ENCODE results near the gene PCNX2.
A peak's percentile ranks its signal among the peaks of the same experiment; 100 is the strongest.

The PCNX2 gene

GRCh38 chr1:233295237-233295974 lies at the start of gene PCNX2:
Gene PCNX2, minus strand, starts transcription at chr1:233295725. Its CDS starts 247 bp downstream, at chr1:233295478.
- peak; percentile 92 for DNase-seq

DNA sequence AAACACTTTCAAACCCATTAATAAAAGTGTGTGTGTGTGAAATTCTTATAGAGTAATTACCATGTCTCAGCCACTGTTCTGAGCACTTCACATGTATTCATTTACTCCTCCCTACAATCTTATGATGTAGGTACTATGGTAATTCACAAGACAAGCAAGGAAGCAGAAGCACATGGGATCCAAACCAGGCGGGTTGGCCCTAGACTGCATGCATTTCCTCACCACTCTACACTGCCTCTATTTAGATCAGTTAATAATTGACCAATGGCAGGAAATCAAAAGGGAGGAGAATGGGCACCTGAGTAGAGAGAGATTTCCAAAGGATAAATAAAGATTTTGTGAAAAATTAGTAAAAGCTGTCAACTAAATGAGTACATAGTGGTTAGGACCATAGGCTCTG lies 47.7 kb upstream of the PCNX2 start:
- DNase-seq, result no peak

- DNase-seq, result no peak
These were observed 46.6 kb upstream of the PCNX2 start for GRCh38 chr1:233342086-233342485.

DNA sequence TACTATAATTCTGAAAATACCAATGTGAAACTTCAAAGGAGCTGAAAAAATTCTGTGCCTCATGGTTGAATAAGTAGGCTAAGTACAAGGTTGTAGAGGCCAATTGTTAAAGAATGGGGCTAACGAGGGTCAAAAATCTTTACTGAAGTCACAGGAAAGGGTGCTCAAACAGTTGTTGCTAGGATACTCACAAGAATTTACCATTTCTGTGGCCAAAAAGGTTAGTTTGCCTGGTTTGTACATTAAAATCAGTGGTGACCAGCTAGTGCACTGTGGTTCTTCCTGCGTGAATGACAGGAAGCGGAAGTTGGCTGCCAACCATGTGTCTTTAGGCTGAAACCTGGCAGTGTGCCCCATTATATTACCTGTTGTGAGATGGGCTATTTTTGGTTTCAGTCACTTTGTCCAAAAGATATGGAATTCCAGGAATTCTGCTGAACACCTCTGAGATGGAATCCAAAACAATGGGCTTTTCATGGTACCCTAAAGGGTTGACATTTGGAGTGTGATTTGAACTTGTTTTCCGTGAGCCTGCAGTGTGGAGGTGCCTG lies 45.5 kb upstream of the PCNX2 start:
- peak; percentile 33 for DNase-seq

DNA sequence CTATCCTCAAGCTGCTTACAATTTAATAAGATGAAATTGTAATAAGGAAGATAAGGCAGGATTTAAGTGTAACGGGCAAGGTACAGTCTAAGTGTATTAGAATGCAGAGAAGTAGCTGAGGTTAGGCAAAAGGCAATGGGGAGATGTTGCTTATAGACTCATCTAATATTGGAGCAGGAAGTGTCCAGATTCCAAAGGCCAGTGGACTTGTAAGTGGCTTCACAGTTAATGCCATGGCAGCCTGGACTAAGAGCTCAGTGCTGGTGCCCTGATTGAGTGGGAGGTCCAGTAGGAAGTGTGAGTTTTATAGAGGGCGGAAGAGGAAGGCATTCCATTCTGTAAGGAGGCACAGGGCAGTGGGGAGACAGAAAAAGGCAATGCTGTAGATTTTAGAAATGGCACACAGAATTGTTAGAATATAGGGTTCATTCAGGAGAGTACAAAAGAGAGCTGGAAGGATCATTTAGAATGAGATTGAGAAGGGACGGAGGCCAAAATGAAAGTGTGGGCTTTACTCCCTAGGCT lies 44.6 kb upstream of the PCNX2 start:
- DNase-seq, result no peak

DNA sequence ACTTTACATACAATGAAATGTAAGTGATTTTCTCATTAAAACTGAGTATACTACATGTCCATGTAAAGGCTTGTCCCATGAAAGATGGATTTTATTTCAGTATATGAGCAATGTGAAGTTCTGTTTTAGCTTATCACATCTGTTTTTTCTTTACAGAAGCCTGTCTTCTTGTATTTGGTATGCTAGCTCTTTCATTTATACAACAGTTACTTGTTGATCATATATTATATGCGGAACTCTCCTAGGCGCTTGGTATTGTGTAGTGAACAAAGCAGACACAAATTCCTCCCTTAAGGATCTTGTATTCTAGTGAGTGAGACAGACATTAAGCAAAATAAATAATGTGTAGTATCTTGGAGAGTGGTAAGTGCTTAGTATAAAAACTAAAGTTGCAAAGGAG lies 42.6 kb upstream of the PCNX2 start:
- DNase-seq, result no peak

DNA sequence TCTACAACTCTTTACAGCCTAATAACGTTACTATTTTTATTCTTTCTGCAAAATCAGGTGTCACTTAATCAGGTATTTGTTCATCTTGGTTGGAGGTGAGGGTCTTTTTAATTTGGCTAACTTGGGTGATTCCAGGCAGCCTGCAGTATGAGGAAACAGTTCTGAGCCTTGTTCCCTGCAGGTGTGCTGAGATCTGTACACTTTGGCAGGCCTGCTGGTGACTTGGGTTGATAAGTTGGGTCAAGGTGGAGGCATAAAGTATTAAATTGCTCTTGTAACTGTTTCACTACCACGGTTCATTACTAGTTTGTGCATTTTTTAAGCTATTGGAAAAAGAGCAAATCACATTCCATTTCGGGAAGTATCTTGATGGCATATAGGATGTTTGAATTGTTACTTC lies 42.0 kb upstream of the PCNX2 start:
- DNase-seq, result peak; percentile 19

- DNase-seq, result peak; percentile 54
These were observed 41.3 kb upstream of the PCNX2 start for GRCh38 chr1:233336554-233337456.

DNA sequence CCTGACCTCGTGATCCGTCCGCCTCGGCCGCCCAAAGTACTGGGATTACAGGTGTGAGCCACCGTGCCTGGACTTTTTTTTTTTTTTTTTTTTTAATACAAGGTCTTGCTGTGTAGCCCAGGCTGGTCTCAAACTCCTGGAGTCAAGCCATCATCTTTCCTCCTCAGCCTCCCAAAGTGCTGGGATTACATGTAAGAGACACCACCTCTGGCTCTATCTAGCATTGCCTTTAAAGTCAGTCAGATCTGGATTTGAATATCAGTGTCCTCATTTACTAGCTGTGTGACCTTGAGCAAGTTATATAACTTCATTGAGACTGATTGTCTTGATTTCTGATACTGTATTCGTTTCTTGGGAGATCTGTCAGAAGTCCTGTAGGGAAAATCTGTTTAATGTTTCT lies 38.6 kb upstream of the PCNX2 start:
- no peak for DNase-seq

DNA sequence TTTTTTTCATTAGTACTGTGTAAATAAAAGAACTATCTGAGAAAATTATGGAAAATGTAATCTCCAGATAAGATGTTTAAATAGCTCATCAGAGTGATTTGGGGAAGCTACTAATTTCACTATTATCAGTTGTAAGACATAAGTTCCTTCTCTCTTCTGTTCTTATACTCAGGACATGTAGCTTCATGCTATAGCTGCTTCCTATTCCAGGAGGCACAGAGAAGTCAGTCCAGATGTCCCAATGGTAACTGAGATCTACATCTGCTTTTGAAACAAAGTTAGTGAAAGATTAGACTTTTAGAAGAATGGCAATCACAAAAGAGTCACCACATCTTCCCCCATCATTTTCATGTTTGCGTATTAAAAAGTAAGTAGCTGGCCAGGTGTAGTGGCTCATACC lies 37.6 kb upstream of the PCNX2 start:
- no peak for DNase-seq

DNA sequence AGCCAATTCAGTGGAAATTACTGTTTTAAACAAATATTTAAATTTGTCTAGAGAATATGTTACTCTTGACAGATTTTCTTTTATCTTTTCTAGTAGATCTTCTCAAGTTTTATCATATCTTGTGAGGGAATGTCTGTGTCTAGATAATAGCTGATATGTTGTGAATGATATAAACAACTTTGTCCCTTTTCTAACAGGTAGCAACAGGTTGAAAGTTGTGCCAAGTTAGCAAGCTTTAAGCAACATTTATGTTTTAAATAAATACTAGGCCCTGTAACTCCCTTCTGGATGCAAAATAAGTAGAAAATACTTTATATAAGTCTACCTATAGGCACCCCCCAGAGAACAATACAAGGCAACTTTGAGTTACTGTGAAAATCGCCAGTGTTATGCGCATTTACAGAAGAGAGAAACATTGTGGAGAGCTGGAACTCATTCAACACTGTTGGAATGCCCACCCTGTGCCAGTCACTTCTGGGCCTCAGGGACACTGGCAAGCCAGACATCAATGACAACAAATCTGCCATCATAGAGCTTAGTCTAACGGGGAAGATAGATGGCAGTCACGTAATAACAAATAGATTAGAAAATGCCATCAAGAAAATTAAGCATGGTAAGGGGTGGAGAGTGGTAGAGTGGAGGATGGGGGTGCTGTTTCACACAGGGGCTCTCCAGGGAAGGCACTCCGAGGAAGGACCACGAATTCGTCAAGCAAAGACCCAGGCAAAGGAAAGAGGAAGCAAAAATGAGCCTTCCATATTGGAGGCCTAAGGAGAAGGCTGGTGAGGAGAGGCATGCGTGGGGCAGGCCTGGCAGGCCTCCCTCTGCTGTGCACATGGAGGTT lies 36.4 kb upstream of the PCNX2 start:
- no peak for DNase-seq

DNA sequence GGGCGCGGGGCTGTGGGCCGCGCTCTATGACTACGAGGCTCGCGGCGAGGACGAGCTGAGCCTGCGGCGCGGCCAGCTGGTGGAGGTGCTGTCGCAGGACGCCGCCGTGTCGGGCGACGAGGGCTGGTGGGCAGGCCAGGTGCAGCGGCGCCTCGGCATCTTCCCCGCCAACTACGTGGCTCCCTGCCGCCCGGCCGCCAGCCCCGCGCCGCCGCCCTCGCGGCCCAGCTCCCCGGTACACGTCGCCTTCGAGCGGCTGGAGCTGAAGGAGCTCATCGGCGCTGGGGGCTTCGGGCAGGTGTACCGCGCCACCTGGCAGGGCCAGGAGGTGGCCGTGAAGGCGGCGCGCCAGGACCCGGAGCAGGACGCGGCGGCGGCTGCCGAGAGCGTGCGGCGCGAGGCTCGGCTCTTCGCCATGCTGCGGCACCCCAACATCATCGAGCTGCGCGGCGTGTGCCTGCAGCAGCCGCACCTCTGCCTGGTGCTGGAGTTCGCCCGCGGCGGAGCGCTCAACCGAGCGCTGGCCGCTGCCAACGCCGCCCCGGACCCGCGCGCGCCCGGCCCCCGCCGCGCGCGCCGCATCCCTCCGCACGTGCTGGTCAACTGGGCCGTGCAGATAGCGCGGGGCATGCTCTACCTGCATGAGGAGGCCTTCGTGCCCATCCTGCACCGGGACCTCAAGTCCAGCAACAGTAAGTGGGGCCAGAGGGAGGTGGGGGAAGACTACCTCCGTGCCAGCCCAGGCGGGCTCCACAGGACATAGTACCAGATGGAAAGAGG lies 32.8 kb upstream of the PCNX2 start:
- peak; percentile 78 for DNase-seq

DNA sequence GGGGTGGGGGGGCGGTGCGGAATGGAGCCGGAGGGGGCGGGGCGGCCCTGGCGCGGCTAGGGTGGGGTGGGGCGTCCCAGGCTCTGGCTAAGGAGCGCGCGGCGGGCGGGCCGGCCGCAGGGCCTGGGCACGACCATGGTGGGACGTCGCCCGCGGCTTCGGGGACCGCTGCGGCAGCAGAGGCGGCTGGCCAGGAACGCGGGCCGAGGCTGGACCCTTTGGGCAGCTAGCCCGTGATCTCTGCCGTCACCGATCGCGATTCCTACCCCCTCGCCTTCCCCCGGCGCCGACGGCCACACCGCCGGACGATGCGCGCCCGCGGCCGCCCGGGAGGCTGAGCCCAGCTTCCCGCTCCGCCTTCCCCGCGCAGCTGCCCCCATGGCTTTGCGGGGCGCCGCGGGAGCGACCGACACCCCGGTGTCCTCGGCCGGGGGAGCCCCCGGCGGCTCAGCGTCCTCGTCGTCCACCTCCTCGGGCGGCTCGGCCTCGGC lies 32.2 kb upstream of the PCNX2 start, which contains the start of gene MAP3K21:
MAP3K21 (plus strand) TSS at position 74 of the 491 bp plus-strand sequence; CDS start at position 379, 305 bp downstream.
- DNase-seq, result no peak

DNA sequence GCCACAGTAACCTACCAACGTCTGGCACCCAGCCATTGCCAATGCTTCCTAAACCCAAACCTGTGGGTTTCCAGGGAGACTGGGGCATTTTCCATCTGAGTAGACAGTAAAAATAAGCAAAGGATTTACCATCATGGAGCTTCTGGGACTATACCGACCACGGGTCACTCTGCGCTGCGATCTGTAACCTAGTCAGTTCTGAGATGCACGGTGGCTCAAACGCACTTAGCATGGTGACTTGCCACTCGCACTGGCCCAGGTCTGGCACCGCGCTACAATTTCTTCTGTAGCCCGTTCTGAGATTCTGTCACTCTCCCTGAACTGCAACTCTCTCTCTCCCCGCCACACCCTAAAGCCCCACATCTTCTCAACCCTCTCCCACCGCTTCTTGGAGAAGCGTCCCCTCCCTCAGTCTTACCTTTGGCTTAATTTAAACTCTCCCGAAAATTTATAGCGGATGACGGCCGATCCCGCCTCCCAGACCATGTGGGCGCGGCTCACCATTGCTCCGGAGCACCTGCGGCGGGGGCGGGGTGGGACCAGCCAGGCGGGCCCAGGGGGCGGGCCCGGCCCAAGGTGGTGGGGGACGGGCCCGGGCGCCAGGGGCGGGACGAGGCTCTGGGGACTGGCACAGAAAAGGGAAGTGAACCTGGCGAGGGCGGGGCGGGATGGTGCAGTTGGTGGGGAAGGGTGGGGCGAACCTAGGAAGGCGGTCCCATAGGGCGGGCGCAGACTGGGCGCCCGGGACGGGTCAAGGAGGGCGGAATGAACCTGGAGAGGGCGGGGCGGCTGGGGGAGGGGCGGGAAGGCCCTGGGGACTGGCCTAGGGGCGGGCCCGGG lies 31.5 kb upstream of the PCNX2 start:
- DNase-seq, result peak; percentile 98

DNA sequence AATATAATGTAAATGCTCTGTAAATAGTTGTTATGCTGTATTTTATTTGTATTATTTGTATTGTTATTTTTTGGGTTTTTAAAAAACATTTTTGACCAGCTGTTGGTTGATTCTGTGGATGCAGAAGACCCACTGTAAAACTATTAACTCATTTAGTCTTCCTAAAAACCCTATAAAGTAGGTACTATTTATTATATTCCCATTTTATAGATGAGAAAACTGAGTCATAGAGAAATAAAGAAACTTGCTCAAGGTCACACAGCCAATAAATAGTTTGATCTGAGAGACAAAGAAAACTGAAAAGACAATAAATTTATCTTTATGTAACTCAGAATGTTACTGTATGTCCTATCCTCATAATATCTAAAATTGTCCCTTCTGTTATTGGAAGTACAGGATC lies 30.8 kb upstream of the PCNX2 start:
- DNase-seq, result no peak

GRCh38 chr1:233323718-233324117 lies 28.2 kb upstream of the PCNX2 start:
- no peak for DNase-seq

DNA sequence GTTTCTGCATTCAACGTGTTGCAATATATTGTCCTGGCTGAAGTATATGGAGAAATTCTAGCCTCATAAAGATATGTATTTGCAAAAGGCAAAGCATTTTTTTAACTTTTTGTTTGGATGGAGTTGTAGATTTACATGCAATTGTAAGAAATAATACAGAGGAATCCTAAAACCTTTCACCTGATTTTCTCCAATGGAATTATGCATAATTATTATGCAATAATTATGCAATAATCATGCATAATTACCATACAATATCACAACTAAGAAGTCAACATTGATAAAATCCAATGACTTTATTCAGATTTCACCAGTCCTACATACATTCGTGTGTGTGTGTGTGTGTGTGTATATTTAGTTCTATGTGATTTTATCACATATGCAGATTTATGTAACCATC lies 24.5 kb upstream of the PCNX2 start:
- no peak for DNase-seq

DNA sequence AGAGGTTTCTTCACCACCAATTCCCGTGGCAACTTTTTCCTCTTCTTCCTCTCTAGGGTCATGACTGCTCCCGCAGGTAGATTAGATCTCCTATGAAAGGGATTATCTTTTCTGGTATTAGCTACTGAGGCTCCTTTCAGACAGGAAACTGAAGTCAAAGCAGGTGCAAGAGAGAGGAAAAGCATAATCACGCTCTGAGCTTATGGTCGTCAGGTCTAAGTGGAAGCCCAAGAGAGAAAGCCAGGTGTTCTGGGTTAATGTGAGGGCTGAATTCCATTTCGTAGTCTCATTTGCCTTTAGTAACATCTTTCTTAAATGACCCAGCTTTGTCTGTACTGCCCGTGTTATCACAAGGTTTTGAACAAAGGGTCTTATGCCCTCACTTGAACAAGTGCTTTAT lies 23.7 kb upstream of the PCNX2 start:
- peak; percentile 9 for DNase-seq

DNA sequence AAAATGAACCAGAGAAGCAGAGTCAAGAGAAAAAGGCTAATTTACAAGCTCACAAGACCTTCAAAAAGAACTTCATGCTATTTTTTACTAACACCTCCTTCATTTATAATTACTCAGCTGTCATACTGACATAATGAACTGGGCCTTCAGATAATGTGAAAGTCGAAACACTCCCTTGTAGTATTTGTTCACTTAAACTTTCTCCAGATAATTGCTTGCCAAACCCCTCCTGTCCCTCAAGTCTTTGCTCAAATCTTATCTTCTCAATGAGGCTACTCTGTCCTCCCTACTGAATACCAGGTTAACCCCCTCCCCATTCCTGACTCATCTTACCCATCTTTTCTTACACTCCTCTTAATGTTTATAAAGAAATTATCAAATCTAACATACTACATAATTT lies 20.9 kb upstream of the PCNX2 start:
- no peak for DNase-seq

DNA sequence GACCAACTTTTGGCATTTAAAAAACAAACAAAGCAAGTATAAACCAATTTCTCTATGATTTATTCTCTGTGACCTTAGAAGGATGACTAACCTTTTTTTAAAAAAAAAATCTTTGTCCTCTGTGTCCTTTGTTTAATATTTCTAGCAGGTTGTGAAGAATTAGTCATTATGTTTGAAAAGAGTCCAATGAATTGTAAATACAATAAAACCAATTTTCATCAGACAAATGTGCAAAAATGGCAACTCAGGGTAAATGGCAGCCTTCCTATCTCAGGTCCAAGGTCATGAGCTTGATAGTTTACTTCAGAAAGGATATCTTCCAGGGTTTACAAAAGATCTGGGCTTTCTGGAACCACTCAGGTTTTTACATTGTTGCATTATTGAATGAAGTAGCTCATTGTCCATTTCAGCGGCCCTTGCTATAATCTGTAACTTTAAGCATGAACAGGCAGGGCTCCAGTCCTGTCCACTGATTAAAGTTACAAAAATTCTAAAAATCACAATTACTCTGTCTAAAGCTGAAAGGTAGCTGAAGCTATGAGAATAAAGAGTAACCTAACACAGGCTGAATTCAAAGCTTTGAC lies 20.3 kb upstream of the PCNX2 start:
- no peak for DNase-seq

Data from NCI-H69 (cell line).